GM12864 (cell line): ENCODE data around the gene DNMT3L.
"Not testable (repeated sequence)": the region's sequence is repeated elsewhere in the genome, so short reads cannot be mapped to it uniquely, and the experiment has no call there.

Source experiments
- DNase-seq: peaks from one replicate; pipeline ENCODE4 v3.0.0-alpha.2; 2011; ENCODE audit warnings: low read depth
- H3K4me3 ChIP-seq: 2 replicates; pipeline ENCODE4 v1.5.1; 2011; ENCODE audit warnings: mild to moderate bottlenecking, low read depth, low read length, control low read depth
- TF ChIP-seq, protein P1 (sequence below): IDR thresholded peaks from 2 replicates; pipeline ENCODE4 v1.5.1; 2011; ENCODE audit warnings: low read depth, mild to moderate bottlenecking, moderate library complexity, low read length, control low read depth, inconsistent platforms; ENCODE audit errors: missing control alignments

Gene DNMT3L

DNA sequence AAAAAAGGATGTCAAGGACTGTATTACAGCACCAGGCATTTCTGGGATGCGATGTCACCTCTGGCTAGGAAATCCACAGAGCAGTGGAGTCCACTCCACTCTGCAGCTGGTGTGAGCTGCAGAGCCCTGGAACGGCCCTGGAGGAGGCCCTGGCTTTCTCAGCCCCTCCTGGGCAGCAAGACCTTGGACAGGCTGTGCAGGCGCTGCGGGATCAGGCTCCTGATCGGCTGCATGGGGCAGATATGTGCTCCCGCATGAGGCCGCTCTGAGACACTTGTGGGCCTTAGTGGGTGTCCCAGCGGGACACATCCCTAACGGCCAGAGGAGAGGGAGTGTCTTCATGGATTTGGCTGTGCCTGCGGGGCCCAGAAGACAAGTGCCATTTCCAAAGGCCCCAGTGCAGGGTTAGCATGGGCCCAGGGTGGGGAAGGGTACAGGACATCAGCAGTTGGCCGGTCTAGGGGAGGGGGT is 6.2 kb downstream of the DNMT3L start:
- no peak overlapping the region for H3K4me3 ChIP-seq
- DNase-seq, result no peak
- TF ChIP-seq, protein P1, sequence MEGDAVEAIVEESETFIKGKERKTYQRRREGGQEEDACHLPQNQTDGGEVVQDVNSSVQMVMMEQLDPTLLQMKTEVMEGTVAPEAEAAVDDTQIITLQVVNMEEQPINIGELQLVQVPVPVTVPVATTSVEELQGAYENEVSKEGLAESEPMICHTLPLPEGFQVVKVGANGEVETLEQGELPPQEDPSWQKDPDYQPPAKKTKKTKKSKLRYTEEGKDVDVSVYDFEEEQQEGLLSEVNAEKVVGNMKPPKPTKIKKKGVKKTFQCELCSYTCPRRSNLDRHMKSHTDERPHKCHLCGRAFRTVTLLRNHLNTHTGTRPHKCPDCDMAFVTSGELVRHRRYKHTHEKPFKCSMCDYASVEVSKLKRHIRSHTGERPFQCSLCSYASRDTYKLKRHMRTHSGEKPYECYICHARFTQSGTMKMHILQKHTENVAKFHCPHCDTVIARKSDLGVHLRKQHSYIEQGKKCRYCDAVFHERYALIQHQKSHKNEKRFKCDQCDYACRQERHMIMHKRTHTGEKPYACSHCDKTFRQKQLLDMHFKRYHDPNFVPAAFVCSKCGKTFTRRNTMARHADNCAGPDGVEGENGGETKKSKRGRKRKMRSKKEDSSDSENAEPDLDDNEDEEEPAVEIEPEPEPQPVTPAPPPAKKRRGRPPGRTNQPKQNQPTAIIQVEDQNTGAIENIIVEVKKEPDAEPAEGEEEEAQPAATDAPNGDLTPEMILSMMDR, result no peak

DNA sequence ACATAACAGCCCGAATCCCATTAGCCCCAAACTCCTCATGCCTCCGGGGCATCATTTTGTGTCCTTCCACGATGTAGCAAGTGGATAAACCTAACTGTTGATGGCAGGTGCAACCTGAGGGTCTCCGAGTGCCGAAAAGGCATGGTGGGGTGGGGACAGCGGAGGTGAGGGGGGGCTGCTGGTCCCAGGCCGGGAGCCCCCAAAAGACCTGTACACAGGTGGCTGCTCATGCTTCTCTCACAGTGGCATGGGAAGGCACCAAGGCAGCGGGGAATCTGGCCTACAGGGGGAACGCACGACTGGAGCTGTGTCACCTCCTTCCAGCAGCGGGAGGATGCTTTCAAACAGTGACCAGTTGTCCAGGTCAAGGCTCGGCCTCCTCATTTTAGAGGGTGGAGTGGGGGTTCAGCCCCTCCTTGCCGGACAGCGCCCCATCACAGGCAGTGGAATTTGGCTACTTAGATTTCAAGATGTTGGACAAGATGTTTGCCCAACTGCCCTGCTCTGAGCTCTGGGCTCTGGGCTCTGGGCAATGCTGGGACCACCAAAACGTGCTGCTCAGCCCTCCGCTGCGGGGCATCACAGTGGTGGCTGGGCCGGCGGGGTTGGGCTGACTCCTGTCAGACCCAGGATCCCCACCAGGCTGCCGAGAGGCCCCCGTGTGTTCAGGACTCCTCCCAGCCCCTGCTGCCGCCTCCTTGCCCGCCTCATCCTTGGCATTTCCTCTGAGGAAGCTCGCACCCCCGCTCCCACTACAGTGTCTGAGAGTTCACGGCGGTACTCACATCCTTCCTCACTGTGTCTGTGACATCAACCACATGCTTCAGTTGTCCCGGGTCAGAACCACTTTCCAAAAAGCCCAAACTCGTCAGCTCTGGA is 7.6 kb downstream of the DNMT3L start:
- TF ChIP-seq, protein P1, result no peak
- DNase-seq, result no peak
- H3K4me3 ChIP-seq, result no peak overlapping the region

DNA sequence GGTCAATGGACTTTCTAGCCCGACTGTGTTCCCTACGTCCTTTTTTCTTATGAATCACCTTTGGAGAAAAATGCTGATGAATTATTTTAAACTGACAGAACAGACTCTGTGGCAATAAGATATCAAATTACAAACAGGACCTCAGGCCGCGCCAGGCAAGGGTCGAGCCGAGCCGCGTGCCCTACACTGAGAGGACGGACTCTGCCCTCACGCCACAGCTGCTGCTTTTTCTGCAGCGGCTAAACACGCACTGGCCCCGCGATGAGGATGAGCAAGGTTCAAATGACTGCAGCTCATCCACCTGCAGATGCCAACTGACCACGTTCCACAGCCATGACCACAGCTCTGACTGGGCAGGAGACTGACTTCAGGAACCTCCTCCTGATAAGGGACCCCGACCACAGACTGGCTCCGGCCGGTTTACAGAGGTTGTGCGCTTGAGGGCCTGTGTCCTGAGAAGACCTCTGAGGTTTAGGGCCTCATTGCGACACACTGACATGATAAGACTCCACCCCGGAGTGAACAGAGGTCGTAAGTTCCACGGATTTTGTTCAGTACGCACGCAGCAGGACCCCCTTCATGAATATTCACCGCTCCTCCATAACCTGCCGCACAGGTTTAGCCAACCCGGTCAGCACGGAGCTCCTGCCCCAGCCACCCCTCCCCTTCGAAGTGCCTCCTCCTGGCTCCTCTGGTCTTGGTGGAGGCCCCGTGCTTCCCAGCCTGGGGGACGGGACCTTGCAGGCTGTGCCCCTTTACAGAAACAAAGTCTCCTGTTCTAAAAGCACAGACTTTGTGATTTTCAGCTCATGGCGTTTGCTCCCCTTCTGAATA is 12.3 kb downstream of the DNMT3L start:
- DNase-seq, H3K4me3 ChIP-seq: not testable (repeated sequence)

DNA sequence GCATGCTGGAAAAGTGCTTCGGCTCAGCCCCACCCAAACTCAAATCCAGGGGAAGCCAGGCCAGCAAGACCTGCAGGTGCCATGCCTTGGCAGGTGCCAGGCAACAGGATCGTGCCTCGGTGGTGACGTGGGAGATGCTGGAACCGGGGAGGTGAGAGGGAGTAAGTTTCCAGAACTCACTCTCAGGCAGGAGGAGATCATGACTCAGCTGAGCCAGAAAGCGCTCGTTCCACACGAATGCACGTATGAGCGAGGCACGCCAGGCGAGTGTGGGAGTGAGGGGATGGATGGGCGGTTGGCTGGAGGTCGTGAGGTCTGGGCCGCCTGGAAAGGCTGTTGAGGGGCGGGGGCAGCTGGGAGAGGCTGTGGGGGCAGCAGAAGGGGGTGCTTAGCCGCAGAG is 13.8 kb downstream of the DNMT3L start:
- H3K4me3 ChIP-seq, result not testable (repeated sequence)

DNA sequence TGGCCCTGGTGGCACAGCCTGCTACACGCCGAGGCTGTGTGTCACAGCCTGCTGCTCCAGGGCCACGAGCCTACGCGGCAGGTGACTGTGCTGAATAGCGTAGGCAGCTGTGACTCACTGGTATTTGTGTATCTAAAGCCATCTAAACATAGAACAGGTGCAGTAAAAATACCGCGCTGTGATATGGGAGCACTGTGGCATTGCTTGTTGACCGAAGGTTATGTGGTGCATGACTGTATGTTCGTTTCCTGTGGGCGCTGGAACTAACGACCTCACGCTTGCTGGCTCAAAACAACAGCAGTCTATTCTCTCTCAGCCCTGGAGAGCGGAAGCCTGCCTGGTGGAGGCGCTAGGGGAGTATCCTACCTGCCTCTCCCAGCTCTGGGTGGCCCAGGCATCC is 17.7 kb downstream of the DNMT3L start:
- not testable (repeated sequence) for H3K4me3 ChIP-seq, DNase-seq

More for the DNA sequence above, 13.8 kb downstream of the DNMT3L start:
- DNase-seq, result not testable (repeated sequence)

DNA sequence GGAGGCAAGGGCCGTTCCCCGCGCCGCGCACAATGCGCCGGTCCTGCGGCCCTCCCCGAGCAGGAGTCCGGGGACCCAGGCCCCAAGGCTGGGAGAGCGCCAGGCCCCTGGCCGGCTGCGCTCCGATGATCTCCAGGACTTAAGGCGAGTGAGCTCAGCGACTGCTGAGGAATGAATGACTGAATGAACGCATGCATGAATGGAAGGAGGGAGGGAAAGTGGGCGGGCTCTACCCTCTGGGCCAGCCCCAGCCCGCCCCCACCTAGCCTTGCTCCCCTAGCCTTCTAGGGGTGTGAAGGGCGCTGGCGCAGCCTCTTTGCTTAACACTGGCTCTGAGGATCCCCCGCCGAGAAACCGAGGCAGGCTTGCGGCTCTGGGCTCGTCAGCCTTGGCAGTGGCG is 20.4 kb downstream of the DNMT3L start:
- H3K4me3 ChIP-seq, DNase-seq: not testable (repeated sequence)

DNA sequence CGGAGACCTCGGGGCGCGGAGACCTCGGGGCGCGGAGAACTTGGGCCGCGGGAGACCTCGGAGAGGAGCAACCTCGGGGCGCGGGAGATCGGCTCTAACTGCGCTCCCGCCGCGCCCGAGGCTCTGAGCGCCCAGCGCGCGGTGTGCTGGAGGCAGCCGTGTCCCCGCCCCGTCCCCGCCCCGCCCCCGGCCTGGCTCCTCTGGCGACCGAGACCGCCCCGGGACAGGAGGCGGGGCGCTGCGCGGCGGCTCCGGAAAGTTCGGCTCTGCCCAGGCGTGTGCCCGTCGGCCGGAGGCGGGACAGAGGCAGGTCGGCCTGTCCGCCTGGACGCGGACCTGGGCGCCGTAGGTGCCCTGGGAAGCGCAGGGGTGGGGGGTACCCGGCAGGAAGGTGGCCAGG is 20.9 kb downstream of the DNMT3L start, which contains the start of gene ICOSLG:
Gene ICOSLG, minus strand, starts transcription at position 102 of the 400 bp plus-strand sequence. CDS start 126 bp downstream, outside the sequence.
- not testable (repeated sequence) for DNase-seq, H3K4me3 ChIP-seq

DNA sequence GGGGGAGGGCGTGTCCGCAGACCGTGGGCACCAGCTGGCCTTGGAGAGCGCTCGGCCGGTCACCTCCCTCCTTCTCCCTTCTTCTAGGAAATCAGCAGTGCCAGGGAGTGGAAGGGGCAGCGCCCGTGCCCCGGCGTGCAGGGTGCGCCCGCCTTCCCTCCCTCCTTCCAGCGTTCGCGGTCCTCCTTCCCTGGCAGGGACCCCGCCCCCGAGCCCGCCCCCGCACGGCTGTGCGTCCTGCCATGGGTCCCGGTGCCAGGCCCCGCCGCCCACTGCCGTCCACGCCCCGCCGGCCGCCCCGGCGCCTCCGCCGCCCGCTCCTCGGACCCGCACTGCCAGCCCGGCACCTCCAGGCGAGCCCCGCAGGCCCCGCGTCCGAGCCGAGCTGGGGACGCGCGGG is 21.3 kb downstream of the DNMT3L start:
- DNase-seq, result not testable (repeated sequence)

DNA sequence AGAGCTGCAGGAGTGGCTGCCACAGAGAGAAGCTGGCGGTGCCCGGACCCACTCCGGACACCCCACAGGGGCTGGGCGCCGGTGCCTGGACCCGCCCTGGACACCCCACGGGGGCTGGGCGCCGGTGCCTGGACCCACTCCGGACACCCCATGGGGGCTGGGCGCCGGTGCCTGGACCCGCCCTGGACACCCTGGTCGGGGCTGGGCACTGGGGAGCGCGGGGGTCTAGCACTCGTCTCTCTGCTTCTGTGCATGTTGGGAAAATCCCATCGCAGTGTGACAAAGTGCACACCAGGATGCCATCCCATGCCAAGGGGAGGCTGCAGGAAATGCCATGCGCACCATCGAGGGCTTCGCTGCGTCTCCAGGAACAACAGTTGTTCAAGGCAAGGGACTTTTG is 32.1 kb downstream of the DNMT3L start:
- DNase-seq, H3K4me3 ChIP-seq: not testable (repeated sequence)

More for the DNA sequence above, 21.3 kb downstream of the DNMT3L start:
- not testable (repeated sequence) for H3K4me3 ChIP-seq

DNA sequence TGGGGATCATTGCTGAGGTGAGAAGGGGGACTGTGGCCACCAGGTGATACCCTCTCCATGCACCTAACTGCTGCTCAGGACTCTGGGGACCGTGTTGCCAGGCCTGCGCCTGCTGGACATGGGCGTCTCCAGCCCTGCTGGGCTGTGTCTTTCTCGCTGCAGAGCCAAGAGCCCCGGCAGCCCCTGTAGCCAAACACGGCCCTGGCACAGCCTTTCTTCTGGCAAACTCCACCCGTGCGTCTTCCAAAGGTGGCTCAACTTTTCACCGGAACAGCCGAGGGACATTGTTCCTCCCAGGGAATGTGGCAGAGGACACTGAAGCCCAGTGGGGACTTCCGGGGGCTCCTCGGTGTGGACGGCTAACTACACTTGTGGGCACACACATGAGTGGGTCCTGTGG is 33.6 kb downstream of the DNMT3L start:
- not testable (repeated sequence) for H3K4me3 ChIP-seq, DNase-seq

DNA sequence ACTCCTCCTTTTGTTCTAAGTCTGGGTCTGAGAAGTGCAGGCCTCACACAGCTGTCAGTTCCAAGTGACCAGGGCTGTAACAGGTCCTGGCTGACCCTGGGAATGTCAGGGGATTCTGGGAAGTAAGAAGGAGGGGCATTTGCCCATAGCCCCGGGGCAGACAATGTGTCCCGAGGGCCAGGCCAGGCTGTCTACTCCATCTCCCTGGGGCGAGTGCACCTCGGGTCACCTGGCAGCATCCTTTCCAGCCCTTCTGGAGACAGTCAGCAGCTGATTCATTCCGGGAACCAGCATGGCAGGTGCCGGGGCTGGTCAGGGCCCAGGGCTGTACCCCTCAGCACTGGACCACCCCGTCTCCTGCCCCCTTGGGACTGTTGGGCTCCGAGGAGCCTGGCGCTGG is 34.1 kb downstream of the DNMT3L start:
- H3K4me3 ChIP-seq, DNase-seq: not testable (repeated sequence)

DNA sequence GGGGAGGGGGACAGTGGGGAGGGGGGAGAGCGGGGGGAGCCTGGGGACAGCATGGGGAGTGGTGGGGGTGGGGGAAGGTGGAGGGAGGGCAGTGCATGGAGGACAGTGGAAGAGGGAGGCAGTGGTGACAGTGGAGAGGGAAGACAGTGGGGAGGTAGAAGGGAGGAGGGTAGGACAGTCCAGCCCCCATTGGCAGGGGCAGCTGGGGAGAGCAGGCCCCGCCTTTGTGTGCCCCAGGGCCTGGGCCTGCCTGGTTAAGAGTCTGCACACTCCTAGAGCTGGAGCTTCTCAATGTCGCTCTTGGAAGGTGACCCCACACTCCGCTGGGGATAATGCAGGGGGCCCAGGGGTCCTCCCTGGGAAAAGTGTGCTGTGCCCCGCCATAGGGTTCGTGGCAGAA is 36.1 kb downstream of the DNMT3L start:
- H3K4me3 ChIP-seq, DNase-seq: not testable (repeated sequence)

DNA sequence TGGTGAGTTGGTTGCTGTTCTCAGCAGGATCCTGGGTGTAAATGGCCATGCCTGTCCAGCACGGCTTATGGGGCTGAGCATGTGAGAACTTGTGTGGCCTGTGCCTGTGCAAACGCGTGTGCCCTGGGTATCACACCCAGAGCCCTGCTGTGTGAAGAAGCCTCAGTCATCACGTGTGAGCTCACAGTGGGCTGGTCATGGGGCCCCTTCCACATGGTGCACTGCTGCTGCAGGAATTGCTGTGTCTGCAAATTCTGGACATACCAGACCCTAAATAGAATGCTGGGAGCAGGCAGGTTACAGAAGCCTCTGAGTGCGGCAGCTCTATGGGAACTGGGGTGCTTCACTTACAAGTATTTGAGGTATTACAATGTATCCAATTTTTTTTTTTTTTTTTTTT is 38.4 kb downstream of the DNMT3L start:
- H3K4me3 ChIP-seq, DNase-seq: not testable (repeated sequence)

DNA sequence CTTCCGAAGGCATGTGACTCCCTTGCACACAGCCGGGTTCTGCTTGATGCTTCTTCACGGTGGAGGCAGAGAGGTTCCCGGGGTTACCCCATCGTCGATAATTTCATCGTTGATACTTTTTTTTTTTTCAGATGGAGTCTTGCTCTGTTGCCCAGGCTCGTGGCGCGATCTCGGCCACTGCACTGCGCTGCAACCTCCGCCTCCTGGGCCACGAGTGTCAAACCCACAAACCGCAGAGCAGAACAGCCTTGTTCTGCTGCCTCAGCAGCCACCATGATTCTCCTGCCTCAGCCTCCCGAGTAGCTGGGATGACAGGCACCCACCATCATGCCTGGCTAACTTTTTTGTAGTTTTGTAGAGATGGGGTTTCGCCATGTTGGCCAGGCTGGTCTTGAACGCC is 41.0 kb downstream of the DNMT3L start:
- not testable (repeated sequence) for DNase-seq, H3K4me3 ChIP-seq

DNA sequence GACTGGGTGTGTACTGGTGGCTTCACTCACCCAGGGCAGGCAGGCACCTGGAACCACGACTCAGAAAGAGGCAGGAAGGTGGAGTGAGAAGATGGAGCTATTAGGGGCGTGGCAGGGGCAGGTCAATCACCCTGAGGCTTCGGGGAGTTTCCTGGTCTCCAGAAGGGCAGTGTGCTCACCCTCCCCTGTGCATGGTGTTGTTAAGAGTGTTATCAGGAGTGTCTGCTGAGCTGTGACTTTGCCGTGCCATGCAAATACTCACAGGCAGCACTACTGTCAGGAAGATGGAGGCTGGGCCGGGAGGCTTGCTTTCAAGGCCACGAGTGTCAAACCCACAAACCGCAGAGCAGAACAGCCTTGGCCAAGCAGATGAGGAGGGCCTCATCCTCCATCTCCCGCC is 43.2 kb downstream of the DNMT3L start:
- not testable (repeated sequence) for DNase-seq, H3K4me3 ChIP-seq

DNA sequence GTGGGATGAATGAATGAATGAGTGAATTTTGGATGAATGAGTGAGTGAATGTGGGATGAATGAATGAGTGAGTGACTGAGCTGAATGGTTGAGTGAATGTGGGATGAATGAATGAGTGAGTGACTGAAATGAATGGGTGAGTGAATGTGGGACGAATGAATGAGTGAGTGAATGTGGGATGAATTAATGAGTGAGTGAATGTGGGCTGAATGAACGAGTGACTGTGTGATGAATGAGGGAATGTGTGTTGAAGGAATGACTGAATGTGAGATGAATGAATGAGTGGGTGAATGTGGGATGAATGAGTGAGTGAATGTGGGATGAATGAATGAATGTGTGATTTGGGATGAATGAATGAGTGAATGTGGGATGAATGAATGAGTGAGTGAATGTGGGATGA is 49.7 kb downstream of the DNMT3L start:
- DNase-seq, result not testable (repeated sequence)

DNA sequence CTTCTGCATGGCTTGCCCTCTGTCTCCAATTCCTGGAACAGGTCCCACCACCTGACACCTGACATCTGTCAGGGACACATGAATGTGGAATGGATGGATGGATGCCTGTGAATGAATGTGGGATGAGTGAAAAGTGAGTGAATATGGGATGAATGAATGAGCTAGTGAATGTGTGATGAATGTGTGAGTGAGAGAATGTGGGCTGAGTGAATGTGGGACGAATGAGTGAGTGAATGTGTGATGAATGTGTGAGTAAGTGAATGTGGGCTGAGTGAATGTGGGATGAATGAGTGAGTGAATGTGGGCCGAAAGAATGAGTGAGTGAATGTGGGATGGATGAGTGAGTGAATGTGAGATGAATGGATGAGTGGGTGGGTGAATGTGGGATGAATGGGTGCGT is 50.1 kb downstream of the DNMT3L start:
- not testable (repeated sequence) for DNase-seq, H3K4me3 ChIP-seq

More for the DNA sequence above, 49.7 kb downstream of the DNMT3L start:
- H3K4me3 ChIP-seq, result not testable (repeated sequence)
